Neural cell (in vitro differentiated cells): ENCODE measurements around the gene PRXL2A.
"Not testable (repeated sequence)": the region's sequence is repeated elsewhere in the genome, so short reads cannot be mapped to it uniquely, and the experiment has no call there.

Experiments
- EP300 ChIP-seq: fragments of 450-650 bp; conservative IDR thresholded peaks from 2 replicates; pipeline ENCODE4 v1.6.1; 2014; ENCODE audit warnings: antibody characterized with exemption, mild to moderate bottlenecking, moderate library complexity; ENCODE audit not compliant: poor library complexity, severe bottlenecking
- TAF1 ChIP-seq: IDR thresholded peaks from 2 replicates; pipeline ENCODE4 v1.6.1; 2012; ENCODE audit warnings: low read depth

GRCh38 chr10:80358925-80359324, 49.4 kb upstream of the PRXL2A start:
- not testable (repeated sequence) for TF ChIP-seq TAF1, EP300
